ENCODE measurements around the gene SMCO1.

DNA sequence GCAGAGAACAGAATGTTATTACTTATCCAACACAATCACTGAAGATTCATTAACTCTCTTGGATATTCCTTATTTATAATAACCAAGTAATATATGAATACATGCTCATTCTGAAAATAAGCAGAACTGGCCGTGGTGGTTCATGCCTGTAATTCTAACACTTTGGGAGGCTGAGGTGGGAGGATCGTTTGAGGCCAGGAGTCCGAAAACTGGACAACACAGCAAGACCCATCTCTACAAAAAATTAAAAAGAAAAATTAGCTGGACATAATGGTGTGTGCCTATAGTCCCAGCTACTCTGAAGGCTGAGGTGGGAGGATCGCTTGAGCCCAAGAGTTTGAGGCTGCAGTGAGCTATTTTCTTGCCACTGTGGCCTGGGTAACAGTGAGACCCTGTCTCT is 37.5 kb downstream of the SMCO1 start:
- no peak for TF ChIP-seq POLR2AphosphoS5 (IDR thresholded peaks at IDR 0.05; ENCODE audit: borderline replicate concordance, low read depth, low read length)
- TF ChIP-seq EZH2 (IDR thresholded peaks at IDR 0.05), result no peak
